GM12873 (cell line): ENCODE results near the gene YJEFN3.

Experiments used
- TF ChIP-seq, protein P1 (sequence below): IDR thresholded peaks from 2 replicates; pipeline ENCODE4 v1.5.1; 2012; ENCODE audit warnings: low read depth, mild to moderate bottlenecking, moderate library complexity, low read length, control low read depth; ENCODE audit not compliant: insufficient read depth; ENCODE audit errors: missing control alignments

YJEFN3 gene

DNA sequence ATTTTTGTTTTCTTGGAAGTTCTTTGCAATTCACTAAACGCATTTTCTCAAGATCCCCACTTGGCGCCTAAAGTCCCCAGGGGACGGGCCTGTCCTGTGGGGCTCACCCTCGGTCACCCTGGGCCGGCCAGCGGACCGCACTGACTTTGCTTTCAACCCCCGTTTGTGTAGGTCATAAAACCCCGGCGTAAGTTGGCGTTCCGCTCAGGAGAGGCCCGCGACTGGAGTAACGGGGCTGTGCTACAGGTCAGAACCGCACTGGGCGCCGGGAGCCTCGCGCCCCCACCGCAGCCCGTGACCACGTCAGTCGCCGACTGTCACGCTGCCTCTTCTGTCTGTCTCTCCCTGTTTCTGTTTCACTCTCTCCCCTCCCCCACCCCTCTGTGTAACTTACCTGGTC is 26.9 kb upstream of the YJEFN3 start:
- TF ChIP-seq, protein P1, sequence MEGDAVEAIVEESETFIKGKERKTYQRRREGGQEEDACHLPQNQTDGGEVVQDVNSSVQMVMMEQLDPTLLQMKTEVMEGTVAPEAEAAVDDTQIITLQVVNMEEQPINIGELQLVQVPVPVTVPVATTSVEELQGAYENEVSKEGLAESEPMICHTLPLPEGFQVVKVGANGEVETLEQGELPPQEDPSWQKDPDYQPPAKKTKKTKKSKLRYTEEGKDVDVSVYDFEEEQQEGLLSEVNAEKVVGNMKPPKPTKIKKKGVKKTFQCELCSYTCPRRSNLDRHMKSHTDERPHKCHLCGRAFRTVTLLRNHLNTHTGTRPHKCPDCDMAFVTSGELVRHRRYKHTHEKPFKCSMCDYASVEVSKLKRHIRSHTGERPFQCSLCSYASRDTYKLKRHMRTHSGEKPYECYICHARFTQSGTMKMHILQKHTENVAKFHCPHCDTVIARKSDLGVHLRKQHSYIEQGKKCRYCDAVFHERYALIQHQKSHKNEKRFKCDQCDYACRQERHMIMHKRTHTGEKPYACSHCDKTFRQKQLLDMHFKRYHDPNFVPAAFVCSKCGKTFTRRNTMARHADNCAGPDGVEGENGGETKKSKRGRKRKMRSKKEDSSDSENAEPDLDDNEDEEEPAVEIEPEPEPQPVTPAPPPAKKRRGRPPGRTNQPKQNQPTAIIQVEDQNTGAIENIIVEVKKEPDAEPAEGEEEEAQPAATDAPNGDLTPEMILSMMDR: no peak

- TF ChIP-seq, protein P1: no peak
These were observed 26.4 kb upstream of the YJEFN3 start for GRCh38 chr19:19502281-19502680.

GRCh38 chr19:19502808-19503602 is 25.7 kb upstream of the YJEFN3 start:
- TF ChIP-seq, protein P1: no peak

DNA sequence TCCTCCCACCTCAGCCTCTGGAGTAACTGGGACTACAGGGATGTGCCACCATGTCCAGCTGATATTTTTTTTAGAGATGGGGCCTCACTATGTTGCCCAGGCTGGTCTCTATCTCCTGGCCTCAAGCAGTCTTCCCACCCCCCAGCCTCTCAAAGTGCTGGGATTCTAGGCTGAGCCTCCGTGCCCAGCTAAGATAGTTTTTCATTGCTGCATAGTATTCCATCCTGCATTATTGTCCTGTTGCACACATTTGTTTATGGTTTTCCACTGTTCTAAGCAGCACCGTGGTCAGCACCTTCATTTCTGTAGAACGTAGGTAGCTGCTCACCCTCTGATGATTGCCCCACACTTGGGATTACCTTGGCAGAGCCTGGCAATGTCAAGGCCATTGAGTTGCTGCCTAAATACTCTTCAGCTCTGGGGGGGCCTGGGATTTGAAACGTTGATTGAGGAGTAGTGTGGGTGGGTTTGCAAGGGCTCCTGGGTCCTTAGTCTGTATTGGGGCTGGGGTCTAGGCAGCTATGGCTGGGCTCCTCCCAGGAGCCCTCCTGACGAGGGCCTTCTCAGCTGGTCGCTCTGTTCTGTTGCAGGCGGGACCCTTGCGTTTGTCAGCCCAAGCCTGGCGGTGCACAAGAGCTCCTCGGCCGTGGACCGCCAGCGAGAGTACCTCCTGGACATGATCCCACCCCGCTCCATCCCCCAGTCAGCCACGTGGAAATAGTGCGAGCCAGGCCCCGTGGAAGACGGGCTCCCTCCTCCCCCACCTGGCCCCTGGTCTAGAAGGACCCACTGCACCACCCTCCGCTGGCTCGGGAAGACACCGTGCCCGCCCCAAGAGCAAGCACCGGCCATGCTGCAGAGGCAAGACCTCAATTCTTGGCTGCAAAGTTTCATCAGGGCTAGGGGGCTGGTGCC is 23.7 kb upstream of the YJEFN3 start:
- TF ChIP-seq, protein P1: no peak

DNA sequence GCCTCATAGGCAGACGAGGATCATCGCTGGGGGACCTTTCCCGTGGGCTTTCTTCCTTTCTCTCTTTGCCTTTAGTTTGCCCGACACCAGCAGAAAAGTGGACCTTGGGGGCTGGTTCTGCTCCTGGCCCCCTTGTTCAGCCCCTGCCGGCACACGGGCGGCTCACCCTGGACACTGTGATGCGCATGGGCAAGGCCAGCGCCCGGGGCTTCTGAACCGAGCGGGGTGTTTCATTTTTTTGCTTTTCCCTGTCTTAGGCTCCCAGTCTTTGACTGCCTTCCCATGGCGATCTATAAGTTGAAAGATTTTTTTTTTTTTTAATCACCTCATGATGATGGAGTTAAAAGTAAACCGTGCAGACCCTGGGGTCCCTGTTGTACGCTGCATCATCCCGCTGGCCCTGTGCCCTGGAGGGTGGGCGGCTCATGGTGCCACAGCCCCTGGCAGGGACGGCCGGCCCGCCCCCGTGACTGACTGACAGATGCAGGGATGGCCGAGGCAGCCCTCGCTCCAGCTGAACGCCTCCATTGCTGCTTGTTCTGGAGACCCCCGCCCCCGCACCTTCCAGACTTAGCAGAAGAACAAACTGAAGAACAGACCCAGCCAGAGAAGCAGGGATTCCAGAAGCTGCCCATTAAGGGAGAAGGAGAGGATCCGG is 22.9 kb upstream of the YJEFN3 start:
- TF ChIP-seq, protein P1: no peak

GRCh38 chr19:19506592-19506991 is 22.1 kb upstream of the YJEFN3 start:
- TF ChIP-seq, protein P1: no peak

DNA sequence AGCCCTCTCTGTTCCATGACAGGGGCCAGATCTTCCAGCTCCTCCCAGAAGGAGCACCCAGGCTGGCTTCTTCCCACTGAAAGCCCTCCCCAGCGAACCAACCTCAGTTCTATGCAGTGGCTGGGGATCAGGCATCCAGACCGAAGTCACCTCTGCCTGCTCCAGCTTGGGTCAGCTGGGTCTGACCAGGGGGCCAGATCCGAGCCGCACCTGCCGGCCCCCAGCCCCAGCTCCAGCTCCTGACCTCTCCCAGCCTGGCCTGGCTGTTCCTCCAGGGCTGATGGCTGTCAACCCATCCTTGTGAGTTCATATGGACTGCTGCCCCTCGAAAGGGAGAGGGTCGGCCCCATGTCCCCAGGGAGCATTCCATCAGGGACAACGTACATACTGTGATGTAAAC is 21.4 kb upstream of the YJEFN3 start:
- TF ChIP-seq, protein P1: no peak
